A673 (cell line): ENCODE measurements around the gene LMBR1. TPM values are rescaled to one million over a fixed set of nuclear protein-coding genes. Genes with fewer than 3 reads are reported as not detected.
A peak's percentile ranks its signal among the peaks of the same experiment; 100 is the strongest.

Experiments
- BruUV-seq: library from RNA; stranded (reverse); fragments of 400-500 nt; replicated peaks from 2 replicates; lab custom pipeline; 2021; lab: Mats Ljungman, UMichigan
- CTCF ChIA-PET: fragments of 300-600 bp; sonication (Branson Sonifier 250); formaldehyde crosslinking; loops from one replicate; lab custom pipeline; 2022; ENCODE audit warnings: antibody characterized with exemption; lab: Charles Lee
- POLR2A ChIA-PET: fragments of 300-600 bp; sonication (Branson Sonifier 250); formaldehyde crosslinking; loops from one replicate; lab custom pipeline; 2022; ENCODE audit warnings: antibody characterized with exemption; ENCODE audit not compliant: low non-redundant PET; lab: Charles Lee
- DNase-seq: peaks from one replicate; pipeline ENCODE4 v3.0.0-alpha.2; 2015; ENCODE audit warnings: low spot score
- H3K27ac ChIP-seq: fragments of 200-600 bp; sonication (generic); 2 replicates; pipeline ENCODE4 v1.5.1; 2016; ENCODE audit warnings: mixed run types, low read depth, mild to moderate bottlenecking, mixed read lengths, antibody characterized with exemption, low read length; ENCODE audit not compliant: poor library complexity, severe bottlenecking
- H3K27me3 ChIP-seq: fragments of 200-600 bp; sonication (generic); replicated peaks from 2 replicates; pipeline ENCODE4 v1.6.1; 2017; ENCODE audit warnings: mixed run types, low read depth, mild to moderate bottlenecking, mixed read lengths, antibody characterized with exemption, low read length; ENCODE audit not compliant: insufficient read depth, poor library complexity
- H3K36me3 ChIP-seq: fragments of 200-600 bp; sonication (generic); 2 replicates; pipeline ENCODE4 v1.6.1; 2016; ENCODE audit warnings: mixed run types, mild to moderate bottlenecking, mixed read lengths, antibody characterized with exemption, low read length; ENCODE audit not compliant: insufficient read depth, poor library complexity, severe bottlenecking
- H3K4me1 ChIP-seq: fragments of 200-600 bp; sonication (generic); 2 replicates; pipeline ENCODE4 v1.6.1; 2017; ENCODE audit warnings: mixed run types, mild to moderate bottlenecking, mixed read lengths, antibody characterized with exemption, low read length; ENCODE audit not compliant: insufficient read depth, poor library complexity, severe bottlenecking
- H3K4me3 ChIP-seq: fragments of 200-600 bp; sonication (generic); 2 replicates; pipeline ENCODE4 v1.5.1; 2016; ENCODE audit warnings: low read depth, mixed run types, mild to moderate bottlenecking, mixed read lengths, low read length; ENCODE audit not compliant: poor library complexity, severe bottlenecking
- H3K9me3 ChIP-seq: fragments of 200-600 bp; sonication (generic); 2 replicates; pipeline ENCODE4 v1.6.1; 2016; ENCODE audit warnings: mixed run types, low read depth, mild to moderate bottlenecking, mixed read lengths, antibody characterized with exemption, low read length; ENCODE audit not compliant: poor library complexity, severe bottlenecking
- CTCF ChIP-seq: fragments of 300-800, 200-600 bp; sonication (generic); conservative IDR thresholded peaks from 2 replicates; pipeline ENCODE4 v1.5.1; 2017; ENCODE audit warnings: low read depth, mild to moderate bottlenecking, antibody characterized with exemption, low read length, moderate library complexity, mixed read lengths
- EZH2 ChIP-seq: fragments of 200-600 bp; sonication (generic); IDR thresholded peaks from 2 replicates; pipeline ENCODE4 v1.6.1; 2017; ENCODE audit warnings: borderline replicate concordance, low read depth, mild to moderate bottlenecking, mixed read lengths, antibody characterized with exemption, low read length; ENCODE audit not compliant: poor library complexity, severe bottlenecking
- intact Hi-C: fragments of 100-400 bp; cut with micrococcal nuclease; formaldehyde crosslinking; loops from one replicate; pipeline ENCODE4 v1.10.0; 2022; ENCODE audit not compliant: unreplicated experiment
- total RNA-seq: library from RNA; stranded (reverse); gene quantifications from 2 replicates; pipeline ENCODE4 v1.2.3, GENCODE V29; 2021

Gene LMBR1
- total RNA-seq, 1 experiment from 2014 or later: 50.7 TPM

- Histone ChIP-seq H3K27me3 (no peaks in the 10 kb centered on the region), H3K4me3 (no peak overlapping the region), H3K36me3 (no peaks in the 10 kb centered on the region), H3K4me1 (peaks cover 9% of the 10 kb centered on the region), H3K27ac (no peak overlapping the region), H3K9me3 (no peaks in the 10 kb centered on the region)
- no peak for DNase-seq
- no TSS peak for BruUV-seq
- POLR2A ChIA-PET: no interaction called here
- TF ChIP-seq CTCF: no peak
- TF ChIP-seq EZH2: no peak
- CTCF ChIA-PET: no interaction called here
- intact Hi-C loops: no loop called here
Measured at GRCh38 chr7:156935250-156935649, 42.3 kb upstream of the LMBR1 start.

GRCh38 chr7:156932006-156932405 is 39.0 kb upstream of the LMBR1 start:
- H3K9me3 ChIP-seq: no peaks in the 10 kb centered on the region
- peaks cover 9% of the 10 kb centered on the region for H3K4me1 ChIP-seq
- no peak for TF ChIP-seq CTCF
- no peak for TF ChIP-seq EZH2
- BruUV-seq: no TSS peak
- ChIA-PET POLR2A (no interaction called here), CTCF (no interaction called here)
- H3K27ac ChIP-seq: peak overlapping the region; percentile 6
- H3K4me3 ChIP-seq: no peak overlapping the region
- DNase-seq: peak; percentile 68
- H3K36me3 ChIP-seq: no peaks in the 10 kb centered on the region
- intact Hi-C loops: no loop called here
- no peaks in the 10 kb centered on the region for H3K27me3 ChIP-seq

- Histone ChIP-seq H3K4me3 (no peak overlapping the region), H3K27ac (no peak overlapping the region), H3K36me3 (no peaks in the 10 kb centered on the region), H3K27me3 (no peaks in the 10 kb centered on the region), H3K4me1 (peaks cover 9% of the 10 kb centered on the region), H3K9me3 (no peaks in the 10 kb centered on the region)
- no TSS peak for BruUV-seq
- TF ChIP-seq EZH2 (no peak), CTCF (no peak)
- ChIA-PET CTCF (no interaction called here), POLR2A (no interaction called here)
- DNase-seq: no peak
- intact Hi-C loops: no loop called here
Measured at GRCh38 chr7:156929789-156930539, 37.0 kb upstream of the LMBR1 start.
